Coronary artery (tissue), 2 donors: Measurements from ENCODE around the gene KIAA0825.

Experiments
- DNase-seq: peaks from one replicate; pipeline ENCODE4 v3.0.0-alpha.2; 2017; ENCODE audit warnings: low spot score
- H3K27ac ChIP-seq, 2 donors: fragments of 200-600 bp; sonication (generic); one replicate each; pipeline ENCODE4 v1.5.1; 2016 to 2019
- H3K4me3 ChIP-seq: fragments of 200-600 bp; sonication (generic); 2 replicates; pipeline ENCODE4 v1.5.1; 2016; ENCODE audit warnings: mild to moderate bottlenecking, moderate library complexity
- TF ChIP-seq, protein P1 (sequence below): fragments of 200-600 bp; sonication (generic); IDR thresholded peaks from one replicate; pipeline ENCODE4 v1.5.1; 2019; ENCODE audit warnings: antibody characterized with exemption

Gene KIAA0825

DNA sequence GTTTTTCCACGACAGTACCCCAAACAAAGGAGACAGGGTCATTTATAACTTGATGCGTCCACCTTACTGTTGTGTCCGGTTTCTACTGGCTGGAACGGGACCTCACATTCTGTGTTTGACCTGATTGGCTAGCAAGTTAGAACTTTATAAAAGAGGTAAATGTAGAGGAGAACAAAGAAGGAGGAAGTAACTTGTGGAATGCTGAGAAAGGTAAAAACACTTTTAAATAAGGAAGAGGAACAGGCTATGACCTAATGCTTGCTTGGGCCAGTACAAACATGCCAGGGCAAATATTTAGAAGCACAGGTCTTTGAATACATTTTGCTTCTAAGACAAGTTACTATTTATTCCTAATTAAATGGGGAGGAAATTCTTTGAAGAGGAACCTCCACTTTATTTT, 251.6 kb downstream of the KIAA0825 start:
- TF ChIP-seq, protein P1, sequence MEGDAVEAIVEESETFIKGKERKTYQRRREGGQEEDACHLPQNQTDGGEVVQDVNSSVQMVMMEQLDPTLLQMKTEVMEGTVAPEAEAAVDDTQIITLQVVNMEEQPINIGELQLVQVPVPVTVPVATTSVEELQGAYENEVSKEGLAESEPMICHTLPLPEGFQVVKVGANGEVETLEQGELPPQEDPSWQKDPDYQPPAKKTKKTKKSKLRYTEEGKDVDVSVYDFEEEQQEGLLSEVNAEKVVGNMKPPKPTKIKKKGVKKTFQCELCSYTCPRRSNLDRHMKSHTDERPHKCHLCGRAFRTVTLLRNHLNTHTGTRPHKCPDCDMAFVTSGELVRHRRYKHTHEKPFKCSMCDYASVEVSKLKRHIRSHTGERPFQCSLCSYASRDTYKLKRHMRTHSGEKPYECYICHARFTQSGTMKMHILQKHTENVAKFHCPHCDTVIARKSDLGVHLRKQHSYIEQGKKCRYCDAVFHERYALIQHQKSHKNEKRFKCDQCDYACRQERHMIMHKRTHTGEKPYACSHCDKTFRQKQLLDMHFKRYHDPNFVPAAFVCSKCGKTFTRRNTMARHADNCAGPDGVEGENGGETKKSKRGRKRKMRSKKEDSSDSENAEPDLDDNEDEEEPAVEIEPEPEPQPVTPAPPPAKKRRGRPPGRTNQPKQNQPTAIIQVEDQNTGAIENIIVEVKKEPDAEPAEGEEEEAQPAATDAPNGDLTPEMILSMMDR: no peak
- DNase-seq: no peak
- Histone ChIP-seq H3K27ac (no peak overlapping the region), H3K4me3 (no peak overlapping the region)

DNA sequence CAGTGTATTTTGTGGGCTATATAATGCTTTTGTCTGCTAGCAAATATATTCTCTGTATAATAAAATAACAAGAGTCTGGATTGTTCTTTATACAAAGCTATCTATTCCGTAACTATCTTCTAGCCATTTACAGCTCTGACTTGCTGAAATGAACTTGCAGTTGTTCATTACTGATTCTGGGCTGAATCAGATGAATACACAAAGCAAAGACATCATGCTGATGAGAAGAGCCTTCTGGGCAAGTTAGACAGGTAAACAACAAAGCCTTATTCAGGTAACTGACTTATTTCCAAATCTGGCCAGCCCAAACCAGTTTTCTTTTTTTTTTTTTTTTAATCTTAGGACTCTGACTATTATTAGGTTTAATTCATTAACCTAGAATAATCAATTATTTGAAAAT, 255.5 kb downstream of the KIAA0825 start:
- H3K4me3 ChIP-seq: no peak overlapping the region
- TF ChIP-seq, protein P1: no peak
- no peak overlapping the region for H3K27ac ChIP-seq
- DNase-seq: no peak

DNA sequence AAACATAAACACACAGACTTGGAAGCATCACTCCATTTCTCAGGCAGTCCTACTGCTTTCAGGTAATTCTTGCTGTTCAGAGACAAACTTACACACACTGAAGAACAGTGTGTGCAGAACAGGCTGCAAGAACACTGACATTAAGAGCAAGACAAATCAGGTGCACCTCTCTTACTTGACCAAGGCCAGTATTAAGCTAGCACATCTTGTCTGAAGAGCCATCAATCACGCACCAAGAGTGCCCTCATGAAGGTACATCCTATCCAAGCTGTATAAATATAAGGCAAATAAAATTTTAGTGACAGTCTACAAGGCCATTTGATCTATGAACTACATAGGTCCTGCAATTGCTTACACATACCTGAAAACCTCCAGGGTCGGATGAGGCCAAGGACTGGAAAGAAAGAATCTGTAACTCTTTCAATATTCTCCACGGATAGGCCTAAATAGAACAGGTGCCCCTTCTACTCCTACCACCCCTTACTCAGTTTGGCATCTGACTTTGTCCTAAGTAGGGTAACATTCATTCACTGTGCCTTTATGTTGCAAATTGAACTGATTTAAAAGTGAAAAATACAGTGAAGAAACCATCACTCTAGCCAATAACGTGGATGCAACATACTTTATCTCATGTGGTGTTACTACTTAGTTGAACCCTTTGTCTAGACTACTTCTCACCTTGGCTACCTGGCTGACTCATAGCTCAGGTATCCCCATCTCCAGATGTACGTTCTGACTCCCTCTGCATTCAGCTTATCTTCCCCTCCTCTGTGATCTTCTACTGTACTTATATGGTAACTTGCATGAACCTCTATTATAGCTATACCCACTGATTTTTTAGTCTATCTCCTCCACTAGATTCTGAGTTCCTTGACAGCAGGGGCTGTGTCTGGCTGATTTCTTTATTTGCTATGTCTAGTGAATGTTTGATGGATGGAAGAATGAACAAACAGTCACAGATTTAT, 256.3 kb downstream of the KIAA0825 start:
- TF ChIP-seq, protein P1: no peak
- DNase-seq: no peak
- Histone ChIP-seq H3K27ac (no peak overlapping the region), H3K4me3 (no peak overlapping the region)

DNA sequence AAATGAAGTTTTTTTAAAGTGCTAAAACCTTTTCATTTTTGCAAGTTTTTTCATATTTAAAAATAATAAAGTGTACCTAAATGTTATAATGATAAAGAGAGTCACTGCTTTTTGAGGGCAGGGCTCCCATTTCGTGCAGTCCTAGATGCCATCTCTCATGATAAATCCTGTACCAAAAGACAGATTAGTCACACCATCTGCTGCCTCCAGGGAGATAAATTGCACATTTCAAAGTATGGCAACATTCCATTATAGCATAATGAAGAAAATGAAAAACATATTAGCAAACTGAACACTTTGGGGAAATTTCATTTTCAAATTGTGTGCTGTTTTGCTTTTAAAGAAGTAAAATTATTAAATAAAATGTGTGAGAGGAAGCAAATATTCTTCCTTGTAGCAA, 257.2 kb downstream of the KIAA0825 start:
- Histone ChIP-seq H3K4me3 (no peak overlapping the region), H3K27ac (no peak overlapping the region)
- no peak for DNase-seq
- TF ChIP-seq, protein P1: no peak

DNA sequence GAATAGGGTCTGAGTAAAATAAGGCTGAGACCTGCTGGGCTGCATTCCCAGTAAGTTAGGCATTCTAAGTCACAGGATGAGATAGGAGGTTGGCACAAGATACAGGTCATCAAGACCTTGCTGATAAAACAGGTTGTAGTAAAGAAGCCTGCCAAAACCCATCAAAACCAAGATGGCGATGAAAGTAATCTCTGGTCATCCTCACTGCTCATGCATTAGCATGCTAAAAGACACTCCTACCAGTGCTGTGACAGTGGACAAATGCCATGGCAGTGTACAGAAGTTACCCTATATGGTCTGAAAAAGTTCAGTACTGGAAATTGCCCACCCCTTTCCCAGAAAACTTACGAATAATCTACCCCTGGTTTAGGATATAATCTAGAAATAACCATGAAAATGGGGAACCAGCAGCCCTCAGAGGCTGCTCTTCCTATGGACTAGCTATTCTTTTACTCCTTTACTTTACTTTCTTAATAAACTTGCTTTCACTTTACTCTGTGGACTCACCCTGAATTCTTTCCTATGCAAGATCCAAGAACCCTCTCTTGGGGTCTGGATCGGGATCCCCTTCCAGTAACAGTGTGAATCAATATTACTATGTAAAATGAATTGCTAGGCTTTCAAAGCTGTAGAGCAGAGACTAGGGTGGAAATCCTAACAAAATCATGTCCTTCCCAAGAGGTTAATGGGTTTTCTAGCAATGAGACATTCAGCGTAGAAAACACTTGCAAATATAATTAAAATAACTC, 257.8 kb downstream of the KIAA0825 start:
- TF ChIP-seq, protein P1: no peak
- no peak overlapping the region for H3K27ac ChIP-seq
- no peak for DNase-seq
- H3K4me3 ChIP-seq: no peak overlapping the region

DNA sequence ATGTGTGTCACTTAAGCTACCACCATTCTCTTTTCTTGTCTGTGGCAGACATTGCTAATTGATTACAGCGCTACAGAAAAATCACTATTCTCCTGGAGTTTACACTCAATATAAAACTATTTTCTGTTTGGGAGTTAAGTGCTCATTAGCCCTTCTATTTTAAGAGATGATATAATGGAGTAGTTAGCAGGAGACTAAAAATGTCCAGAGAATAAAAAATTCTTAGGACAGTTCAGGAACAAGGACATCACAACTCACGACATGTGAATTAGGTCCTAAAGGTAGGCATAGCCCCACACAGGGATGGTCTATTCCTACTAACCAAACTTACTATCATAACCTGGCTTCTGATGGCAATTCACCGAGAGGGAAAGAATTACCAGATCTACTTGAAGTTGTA, 258.5 kb downstream of the KIAA0825 start:
- TF ChIP-seq, protein P1: no peak
- Histone ChIP-seq H3K4me3 (no peak overlapping the region), H3K27ac (no peak overlapping the region)
- no peak for DNase-seq
